ENCODE results near the gene AKAP7.
"Not testable (repeated sequence)": the region's sequence is repeated elsewhere in the genome, so short reads cannot be mapped to it uniquely, and the experiment has no call there.

Gene AKAP7

GRCh38 chr6:131257104-131257503, 121.8 kb downstream of the AKAP7 start:
- no peak for DNase-seq

- DNase-seq: no peak
Measured at GRCh38 chr6:131258010-131258652, 122.9 kb downstream of the AKAP7 start.

GRCh38 chr6:131258816-131259476, 123.7 kb downstream of the AKAP7 start:
- no peak for DNase-seq

- DNase-seq: not testable (repeated sequence)
Measured at GRCh38 chr6:131260960-131261359, 125.7 kb downstream of the AKAP7 start.

- no peak for DNase-seq
Measured at GRCh38 chr6:131262060-131262459, 126.8 kb downstream of the AKAP7 start.

- no peak for DNase-seq
Measured at GRCh38 chr6:131265939-131266338, 130.7 kb downstream of the AKAP7 start.

GRCh38 chr6:131268303-131268702, 133.0 kb downstream of the AKAP7 start:
- DNase-seq: no peak

- no peak for DNase-seq
Measured at GRCh38 chr6:131269565-131270391, 134.5 kb downstream of the AKAP7 start.

GRCh38 chr6:131270534-131270933, 135.3 kb downstream of the AKAP7 start:
- no peak for DNase-seq

- no peak for DNase-seq
Measured at GRCh38 chr6:131275273-131275672, 140.0 kb downstream of the AKAP7 start.

- DNase-seq: no peak
Measured at GRCh38 chr6:131277591-131277990, 142.3 kb downstream of the AKAP7 start.

GRCh38 chr6:131281471-131282270, 146.4 kb downstream of the AKAP7 start:
- no peak for DNase-seq

GRCh38 chr6:131282365-131282764, 147.1 kb downstream of the AKAP7 start:
- no peak for DNase-seq

- no peak for DNase-seq
Measured at GRCh38 chr6:131283466-131284175, 148.4 kb downstream of the AKAP7 start.

- no peak for DNase-seq
Measured at GRCh38 chr6:131285548-131285947, 150.3 kb downstream of the AKAP7 start.

GRCh38 chr6:131286469-131287040, 151.3 kb downstream of the AKAP7 start:
- DNase-seq: no peak

GRCh38 chr6:131288214-131288613, 152.9 kb downstream of the AKAP7 start:
- DNase-seq: no peak

- DNase-seq: no peak
Measured at GRCh38 chr6:131290955-131291354, 155.7 kb downstream of the AKAP7 start.

- DNase-seq: no peak
Measured at GRCh38 chr6:131292145-131292938, 157.1 kb downstream of the AKAP7 start.

- DNase-seq: no peak
Measured at GRCh38 chr6:131293472-131293911, 158.2 kb downstream of the AKAP7 start.

GRCh38 chr6:131295081-131295480, 159.8 kb downstream of the AKAP7 start:
- no peak for DNase-seq

All from NCI-H2171 treated with DMSO at 0.1 percent for 48 hours (cell line).